ENCODE data around the gene PIEZO2.

- no peak for TF ChIP-seq CTCF (IDR thresholded peaks at IDR 0.05)
- TF ChIP-seq POLR2A (IDR thresholded peaks at IDR 0.05; ENCODE audit: low read depth): no peak
Measured at GRCh38 chr18:11004951-11005350, 144.4 kb downstream of the PIEZO2 start.
